NB4 (cell line): Measurements from ENCODE around the gene TSPAN11.

ENCODE experiments used
- CTCF ChIP-seq: IDR thresholded peaks from one replicate; pipeline ENCODE4 v1.5.1; 2012; ENCODE audit warnings: low read depth, low read length
- MAX ChIP-seq: IDR thresholded peaks from 2 replicates; pipeline ENCODE4 v1.6.1; 2011; ENCODE audit warnings: low read depth, low read length
- POLR2A ChIP-seq: IDR thresholded peaks from 2 replicates; pipeline ENCODE4 v1.6.1; 2011; ENCODE audit warnings: mild to moderate bottlenecking; ENCODE audit not compliant: insufficient read length; ENCODE audit errors: extremely low read depth

GRCh38 chr12:30996752-30997151 is 70.2 kb downstream of the TSPAN11 start:
- no peak for TF ChIP-seq CTCF
- no peak for TF ChIP-seq MAX
- no peak for TF ChIP-seq POLR2A
